Panc1 (cell line): ENCODE measurements around the gene EML1. TPM values are rescaled to one million over a fixed set of nuclear protein-coding genes. Genes with fewer than 3 reads are reported as not detected.

Source experiments
- ATAC-seq: fragments of 200-7000 bp; cut with Tn5 transposase; 2 replicates; pipeline ENCODE4 v1.9.1; 2020; ENCODE audit warnings: mild to moderate bottlenecking, moderate library complexity
- BruUV-seq: library from RNA; stranded (reverse); fragments of 400-500 nt; replicated peaks from 2 replicates; lab custom pipeline; 2021; lab: Mats Ljungman, UMichigan
- CTCF ChIA-PET: fragments of 300-600 bp; sonication (Branson Sonifier 250); formaldehyde crosslinking; loops from one replicate; lab custom pipeline; 2022; ENCODE audit warnings: antibody characterized with exemption; lab: Charles Lee
- POLR2A ChIA-PET: fragments of 300-600 bp; sonication (Branson Sonifier 250); formaldehyde crosslinking; loops from one replicate; lab custom pipeline; 2022; ENCODE audit warnings: antibody characterized with exemption; lab: Charles Lee
- DNase-seq: peaks from one replicate; pipeline ENCODE4 v3.0.0-alpha.2; 2010; ENCODE audit warnings: low read depth, low spot score
- H3K27ac ChIP-seq: 2 replicates; pipeline ENCODE4 v1.5.1; 2011; ENCODE audit warnings: mild to moderate bottlenecking, low read length, inconsistent platforms
- H3K27me3 ChIP-seq: fragments of 200-500 bp; sonication (Bioruptor generic); 2 replicates; pipeline ENCODE4 v1.6.0; 2014; ENCODE audit warnings: low read length, inconsistent platforms; ENCODE audit not compliant: control insufficient read depth, insufficient read depth
- H3K36me3 ChIP-seq: fragments of 200-500 bp; sonication (Bioruptor generic); 2 replicates; pipeline ENCODE4 v1.5.1; 2014; ENCODE audit warnings: inconsistent platforms, mild to moderate bottlenecking, low read length, moderate library complexity; ENCODE audit not compliant: control insufficient read depth, insufficient read depth
- H3K4me1 ChIP-seq: 2 replicates; pipeline ENCODE4 v1.5.1; 2011; ENCODE audit warnings: inconsistent platforms, mild to moderate bottlenecking, low read length, moderate library complexity; ENCODE audit not compliant: control insufficient read depth, insufficient read depth
- H3K4me3 ChIP-seq, 2 experiments: 2 replicates each; pipeline ENCODE4 v1.5.1; 2011 to 2012; ENCODE audit warnings: low read depth in 2 of 2, low read length in 2 of 2, mild to moderate bottlenecking in 2 of 2, inconsistent platforms in 1 of 2, moderate library complexity in 1 of 2
- H3K9me3 ChIP-seq: fragments of 200-500 bp; sonication (Bioruptor generic); 2 replicates; pipeline ENCODE4 v1.5.1; 2014; ENCODE audit warnings: low read depth, mild to moderate bottlenecking, inconsistent platforms, low read length, moderate library complexity; ENCODE audit not compliant: control insufficient read depth, insufficient read depth
- POLR2AphosphoS5 ChIP-seq: IDR thresholded peaks from 2 replicates; pipeline ENCODE4 v1.6.1; 2012; ENCODE audit warnings: mild to moderate bottlenecking, low read depth, low read length, moderate library complexity
- SIN3A ChIP-seq: IDR thresholded peaks from 2 replicates; pipeline ENCODE4 v1.6.1; 2012; ENCODE audit warnings: low read depth, mild to moderate bottlenecking, low read length, moderate library complexity, borderline replicate concordance; ENCODE audit not compliant: insufficient read depth
- TCF7L2 ChIP-seq: IDR thresholded peaks from 2 replicates; pipeline ENCODE4 v1.6.1; 2011; ENCODE audit warnings: mild to moderate bottlenecking, low read depth, low read length, inconsistent platforms
- in situ Hi-C: cut with HindIII; loops from 2 replicates; pipeline ENCODE4 v1.10.0; 2016; ENCODE audit warnings: low sequenced_read_pairs, low pct_unique_long_range_greater_than_20kb
- intact Hi-C: fragments of 100-400 bp; cut with micrococcal nuclease; formaldehyde crosslinking; loops from one replicate; pipeline ENCODE4 v1.10.0; 2022; ENCODE audit not compliant: unreplicated experiment
- total RNA-seq: library from RNA; stranded (reverse); gene quantifications from one replicate; pipeline ENCODE4 v1.2.1, GENCODE V29; 2021; ENCODE audit not compliant: unreplicated experiment
- TF ChIP-seq, protein P1 (sequence below): fragments of 450-650 bp; IDR thresholded peaks from 2 replicates; pipeline ENCODE4 v1.5.1; 2017; ENCODE audit warnings: mild to moderate bottlenecking
- TF ChIP-seq, protein P2 (sequence below), 2 experiments: IDR thresholded peaks; 2 replicates each; pipeline ENCODE4 v1.6.1; 2011 to 2012; ENCODE audit warnings: low read depth in 2 of 2, control low read depth in 1 of 2, low read length in 1 of 2, mild to moderate bottlenecking in 1 of 2, moderate library complexity in 1 of 2; ENCODE audit not compliant: insufficient read depth in 1 of 2

EML1 gene
- total RNA-seq, 1 experiment from 2014 or later: 35.3 TPM

DNA sequence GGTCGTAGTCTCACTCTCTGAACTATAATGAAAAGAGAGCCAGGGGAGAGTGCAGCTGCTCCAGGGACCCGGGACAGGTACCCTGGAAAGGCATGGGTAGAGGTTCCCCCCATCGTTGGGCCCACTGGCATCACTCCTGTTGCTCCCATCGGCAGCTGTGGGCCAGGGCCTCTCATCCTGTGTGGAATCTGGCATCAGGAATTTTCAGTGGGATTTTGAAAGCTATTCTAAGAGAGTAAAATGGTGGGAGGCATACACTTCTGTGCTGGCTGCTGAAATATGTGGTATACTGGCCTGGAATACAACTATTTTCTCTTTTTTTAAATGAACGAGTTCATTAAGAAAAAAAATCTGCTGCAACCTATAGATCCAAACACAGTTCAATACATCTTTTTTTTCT, 38.1 kb downstream of the EML1 start:
- ATAC-seq: no peak
- Histone ChIP-seq H3K27ac (no peak overlapping the region), H3K27me3 (no peaks in the 10 kb centered on the region), H3K4me1 (no peaks in the 10 kb centered on the region), H3K36me3 (no peaks in the 10 kb centered on the region), H3K9me3 (no peaks in the 10 kb centered on the region), H3K4me3 (no peak overlapping the region)
- intact Hi-C loops (no loop called here), in situ Hi-C loops (no loop called here)
- ChIA-PET POLR2A (no interaction called here), CTCF (no interaction called here)
- no TSS peak for BruUV-seq
- no peak for DNase-seq
- TF ChIP-seq, protein P1, sequence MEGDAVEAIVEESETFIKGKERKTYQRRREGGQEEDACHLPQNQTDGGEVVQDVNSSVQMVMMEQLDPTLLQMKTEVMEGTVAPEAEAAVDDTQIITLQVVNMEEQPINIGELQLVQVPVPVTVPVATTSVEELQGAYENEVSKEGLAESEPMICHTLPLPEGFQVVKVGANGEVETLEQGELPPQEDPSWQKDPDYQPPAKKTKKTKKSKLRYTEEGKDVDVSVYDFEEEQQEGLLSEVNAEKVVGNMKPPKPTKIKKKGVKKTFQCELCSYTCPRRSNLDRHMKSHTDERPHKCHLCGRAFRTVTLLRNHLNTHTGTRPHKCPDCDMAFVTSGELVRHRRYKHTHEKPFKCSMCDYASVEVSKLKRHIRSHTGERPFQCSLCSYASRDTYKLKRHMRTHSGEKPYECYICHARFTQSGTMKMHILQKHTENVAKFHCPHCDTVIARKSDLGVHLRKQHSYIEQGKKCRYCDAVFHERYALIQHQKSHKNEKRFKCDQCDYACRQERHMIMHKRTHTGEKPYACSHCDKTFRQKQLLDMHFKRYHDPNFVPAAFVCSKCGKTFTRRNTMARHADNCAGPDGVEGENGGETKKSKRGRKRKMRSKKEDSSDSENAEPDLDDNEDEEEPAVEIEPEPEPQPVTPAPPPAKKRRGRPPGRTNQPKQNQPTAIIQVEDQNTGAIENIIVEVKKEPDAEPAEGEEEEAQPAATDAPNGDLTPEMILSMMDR: no peak
- no peak for TF ChIP-seq SIN3A
- no peak for TF ChIP-seq POLR2AphosphoS5
- TF ChIP-seq, protein P2, sequence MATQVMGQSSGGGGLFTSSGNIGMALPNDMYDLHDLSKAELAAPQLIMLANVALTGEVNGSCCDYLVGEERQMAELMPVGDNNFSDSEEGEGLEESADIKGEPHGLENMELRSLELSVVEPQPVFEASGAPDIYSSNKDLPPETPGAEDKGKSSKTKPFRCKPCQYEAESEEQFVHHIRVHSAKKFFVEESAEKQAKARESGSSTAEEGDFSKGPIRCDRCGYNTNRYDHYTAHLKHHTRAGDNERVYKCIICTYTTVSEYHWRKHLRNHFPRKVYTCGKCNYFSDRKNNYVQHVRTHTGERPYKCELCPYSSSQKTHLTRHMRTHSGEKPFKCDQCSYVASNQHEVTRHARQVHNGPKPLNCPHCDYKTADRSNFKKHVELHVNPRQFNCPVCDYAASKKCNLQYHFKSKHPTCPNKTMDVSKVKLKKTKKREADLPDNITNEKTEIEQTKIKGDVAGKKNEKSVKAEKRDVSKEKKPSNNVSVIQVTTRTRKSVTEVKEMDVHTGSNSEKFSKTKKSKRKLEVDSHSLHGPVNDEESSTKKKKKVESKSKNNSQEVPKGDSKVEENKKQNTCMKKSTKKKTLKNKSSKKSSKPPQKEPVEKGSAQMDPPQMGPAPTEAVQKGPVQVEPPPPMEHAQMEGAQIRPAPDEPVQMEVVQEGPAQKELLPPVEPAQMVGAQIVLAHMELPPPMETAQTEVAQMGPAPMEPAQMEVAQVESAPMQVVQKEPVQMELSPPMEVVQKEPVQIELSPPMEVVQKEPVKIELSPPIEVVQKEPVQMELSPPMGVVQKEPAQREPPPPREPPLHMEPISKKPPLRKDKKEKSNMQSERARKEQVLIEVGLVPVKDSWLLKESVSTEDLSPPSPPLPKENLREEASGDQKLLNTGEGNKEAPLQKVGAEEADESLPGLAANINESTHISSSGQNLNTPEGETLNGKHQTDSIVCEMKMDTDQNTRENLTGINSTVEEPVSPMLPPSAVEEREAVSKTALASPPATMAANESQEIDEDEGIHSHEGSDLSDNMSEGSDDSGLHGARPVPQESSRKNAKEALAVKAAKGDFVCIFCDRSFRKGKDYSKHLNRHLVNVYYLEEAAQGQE (IDR thresholded peaks at IDR 0.05; ENCODE audit: insufficient read depth in 1 of 2, low read depth in 2 of 2, low read length in 1 of 2): no peak
- TF ChIP-seq TCF7L2: no peak

DNA sequence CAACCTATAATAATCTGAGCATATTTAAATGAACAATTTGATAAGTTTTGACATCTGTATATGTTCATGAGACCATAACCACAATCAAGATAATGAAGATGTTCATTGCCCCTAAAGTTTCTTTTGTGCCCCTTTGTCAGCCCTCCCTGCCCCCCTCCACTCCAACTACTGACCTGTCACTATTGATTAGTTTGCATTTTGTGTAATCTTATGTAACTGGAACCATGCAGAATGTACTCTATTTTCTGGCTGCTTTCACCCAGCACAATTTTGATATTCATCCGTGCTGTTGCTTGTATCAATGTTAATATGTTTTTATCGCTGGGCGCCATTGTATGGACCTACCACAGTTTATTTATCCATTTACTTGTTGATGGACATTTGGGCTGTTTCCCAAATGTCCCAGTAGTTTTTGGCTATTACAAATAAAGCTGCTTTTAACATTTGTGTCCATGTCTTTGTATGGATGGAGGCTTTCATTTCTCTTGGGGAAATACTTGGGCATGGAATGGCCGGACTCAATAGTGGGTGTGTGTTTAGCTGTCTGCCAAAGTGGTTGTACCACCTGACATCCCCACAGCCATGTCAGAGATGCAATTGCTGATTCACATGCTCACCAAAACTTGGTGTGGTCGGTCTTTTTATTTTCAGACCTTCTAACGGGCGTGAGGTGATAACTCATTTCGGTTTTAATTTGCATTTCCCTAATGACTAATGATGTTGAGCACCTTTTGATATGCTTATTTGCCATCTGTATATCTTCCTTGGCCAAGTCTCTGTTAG, 38.9 kb downstream of the EML1 start:
- intact Hi-C loops (no loop called here), in situ Hi-C loops (no loop called here)
- Histone ChIP-seq H3K4me3 (no peak overlapping the region), H3K4me1 (peaks cover 3% of the 10 kb centered on the region), H3K36me3 (no peaks in the 10 kb centered on the region), H3K27ac (no peak overlapping the region), H3K9me3 (no peaks in the 10 kb centered on the region), H3K27me3 (no peaks in the 10 kb centered on the region)
- no peak for DNase-seq
- ChIA-PET CTCF (no interaction called here), POLR2A (no interaction called here)
- no TSS peak for BruUV-seq
- ATAC-seq: no peak
- TF ChIP-seq, protein P2 (IDR thresholded peaks at IDR 0.05; ENCODE audit: insufficient read depth in 1 of 2, low read depth in 2 of 2, low read length in 1 of 2): no peak
- TF ChIP-seq TCF7L2 (no peak), SIN3A (no peak), POLR2AphosphoS5 (no peak)
- TF ChIP-seq, protein P1: no peak
